ENCODE results near the gene TMSB4X.
"Not testable (repeated sequence)": the region's sequence is repeated elsewhere in the genome, so short reads cannot be mapped to it uniquely, and the experiment has no call there.

Gene TMSB4X

GRCh38 chrX:12976819-12977732 is 2.2 kb downstream of the TMSB4X start:
- FAIRE-seq, result not testable (repeated sequence)

DNA sequence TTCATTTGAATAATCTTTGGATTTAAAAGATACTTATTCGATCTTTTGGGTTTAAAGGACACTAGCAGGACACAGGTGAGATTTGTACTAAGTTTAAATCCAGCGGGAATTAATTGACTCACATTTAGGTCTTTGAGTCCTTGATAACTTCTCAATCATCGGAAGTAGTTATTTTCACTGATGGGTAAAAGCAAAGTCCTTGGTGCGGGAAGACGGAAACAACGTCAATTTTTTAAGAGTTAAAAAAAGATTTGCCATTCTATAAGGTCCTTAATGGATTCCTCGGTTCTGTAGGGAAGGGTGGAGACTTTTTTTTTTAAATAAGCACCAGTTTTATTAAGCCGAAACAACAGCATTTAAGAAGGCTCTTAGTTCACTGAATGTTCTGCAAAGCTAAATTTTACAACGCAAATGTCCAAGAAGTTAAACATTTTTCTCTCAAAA is 2.9 kb downstream of the TMSB4X start:
- FAIRE-seq, result no peak

GRCh38 chrX:12978205-12979025 is 3.5 kb downstream of the TMSB4X start:
- no peak for FAIRE-seq

DNA sequence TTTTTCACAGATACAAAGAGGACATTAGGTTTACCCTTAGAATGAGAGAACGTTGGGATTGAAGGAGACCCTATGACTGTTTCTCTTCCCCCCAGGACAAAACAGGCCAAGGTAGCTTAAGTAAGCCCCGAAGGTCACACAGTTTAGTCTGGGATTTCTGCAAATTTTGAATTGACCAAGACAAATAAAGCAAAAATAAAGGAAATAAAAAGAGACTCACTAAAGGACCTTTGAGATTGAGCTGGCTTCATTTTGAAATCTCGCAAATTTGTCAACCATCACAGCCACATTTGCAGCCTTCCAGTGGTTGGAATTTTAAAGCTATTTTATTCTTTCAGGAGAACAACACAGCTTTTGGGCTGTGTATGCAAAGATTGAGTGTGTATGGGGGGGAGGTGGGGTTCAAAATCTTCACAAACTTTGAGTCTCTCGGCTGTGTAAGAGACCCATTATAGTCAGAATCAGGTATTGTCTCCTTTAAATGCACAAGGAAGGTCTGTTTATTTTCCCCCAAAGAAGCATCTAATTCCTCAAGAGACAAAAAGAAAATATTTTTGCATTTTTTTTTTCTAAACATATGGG is 4.2 kb downstream of the TMSB4X start:
- FAIRE-seq, result no peak

DNA sequence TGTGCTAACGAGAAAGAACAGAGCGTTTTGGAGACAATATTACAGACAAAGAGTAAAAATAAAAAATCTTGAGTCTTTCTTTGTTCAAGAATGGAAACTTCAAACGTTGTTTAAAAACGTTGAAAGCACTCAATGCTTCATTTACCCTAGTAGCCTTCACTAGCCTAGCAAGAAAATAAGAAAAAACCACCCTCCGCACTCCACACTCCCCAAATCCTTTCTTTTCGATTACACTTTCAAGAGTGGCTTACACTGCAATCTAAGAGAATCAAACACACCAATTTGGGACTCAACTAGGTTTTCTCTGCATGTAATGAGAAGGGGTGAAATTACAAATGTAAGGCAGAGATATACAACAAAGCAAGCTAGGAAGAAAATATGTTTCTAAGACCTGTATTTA is 4.7 kb downstream of the TMSB4X start:
- no peak for FAIRE-seq

DNA sequence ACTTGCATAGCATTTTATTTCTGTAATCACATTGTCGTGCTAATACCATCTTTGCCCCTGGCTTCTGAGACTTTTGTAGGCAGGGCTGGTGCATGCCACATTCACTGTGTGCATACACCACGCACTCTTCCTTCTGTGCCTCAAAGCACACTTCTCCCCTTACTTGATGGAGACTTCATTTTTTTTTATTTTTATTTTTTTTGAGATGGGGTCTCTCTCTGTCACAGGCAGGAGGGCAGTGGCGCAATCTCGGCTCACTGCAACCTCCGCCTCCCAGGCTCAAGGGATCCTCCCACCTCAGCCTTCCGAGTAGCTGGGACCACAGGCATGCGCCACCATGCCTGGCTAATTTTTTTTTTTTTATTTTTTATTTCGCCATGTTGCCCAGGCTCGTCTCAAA is 5.1 kb downstream of the TMSB4X start:
- not testable (repeated sequence) for FAIRE-seq

GRCh38 chrX:12981880-12982279 is 7.0 kb downstream of the TMSB4X start:
- FAIRE-seq, result no peak

- no peak for FAIRE-seq
These were observed 9.9 kb downstream of the TMSB4X start for GRCh38 chrX:12984603-12985319.

- no peak for FAIRE-seq
These were observed 10.4 kb downstream of the TMSB4X start for GRCh38 chrX:12985331-12985730.

DNA sequence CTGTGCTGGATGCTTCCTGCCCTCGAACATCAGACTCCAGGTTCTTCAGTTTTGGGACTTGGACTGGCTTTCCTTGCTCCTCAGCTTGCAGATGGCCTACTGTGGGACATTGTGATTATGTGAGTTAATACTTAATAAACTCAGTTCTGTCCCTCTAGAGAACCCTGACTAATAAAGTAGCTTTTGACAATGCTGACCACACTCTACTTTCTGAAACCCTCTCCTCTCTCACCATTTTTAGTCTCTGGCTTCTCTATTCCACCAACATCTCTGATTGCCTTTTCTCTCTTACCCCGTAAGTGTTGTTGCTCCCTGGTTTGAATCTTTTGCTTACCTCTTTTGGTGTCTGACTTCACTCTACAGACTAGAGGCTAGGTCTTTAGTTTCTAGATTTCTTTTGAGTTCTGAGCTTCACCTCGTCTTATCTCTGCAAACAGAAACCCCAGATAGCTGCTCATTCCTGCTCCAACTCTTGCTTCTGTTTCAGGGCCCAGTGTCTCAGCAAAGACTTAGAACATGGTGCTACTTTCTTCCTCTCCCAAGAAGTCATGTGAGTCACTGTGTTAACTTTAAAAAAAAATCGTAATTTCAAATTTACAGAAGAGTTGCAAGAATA is 11.4 kb downstream of the TMSB4X start:
- FAIRE-seq, result no peak

DNA sequence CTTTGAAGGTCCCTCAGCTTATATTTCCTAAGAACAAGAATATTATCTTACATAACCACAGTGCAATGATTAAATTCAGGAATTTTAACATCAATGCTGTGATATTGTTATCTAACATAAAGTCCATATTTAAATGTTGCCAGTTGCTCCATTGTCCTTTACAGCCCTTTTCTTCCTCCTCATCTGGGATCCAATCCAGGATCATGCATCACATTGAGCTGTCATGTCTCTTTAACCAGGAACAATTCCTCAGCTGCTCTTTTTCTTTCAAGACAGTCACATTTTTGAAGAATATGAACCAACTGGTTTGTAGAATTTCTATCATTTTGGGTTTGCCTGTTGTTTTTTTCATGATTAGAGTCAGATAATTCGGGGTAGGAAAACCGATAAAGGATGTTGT is 12.0 kb downstream of the TMSB4X start:
- no peak for FAIRE-seq

- FAIRE-seq, result no peak
These were observed 12.4 kb downstream of the TMSB4X start for GRCh38 chrX:12987340-12987739.

- no peak for FAIRE-seq
These were observed 13.1 kb downstream of the TMSB4X start for GRCh38 chrX:12987900-12988594.

GRCh38 chrX:12988797-12989196 is 13.9 kb downstream of the TMSB4X start:
- no peak for FAIRE-seq

DNA sequence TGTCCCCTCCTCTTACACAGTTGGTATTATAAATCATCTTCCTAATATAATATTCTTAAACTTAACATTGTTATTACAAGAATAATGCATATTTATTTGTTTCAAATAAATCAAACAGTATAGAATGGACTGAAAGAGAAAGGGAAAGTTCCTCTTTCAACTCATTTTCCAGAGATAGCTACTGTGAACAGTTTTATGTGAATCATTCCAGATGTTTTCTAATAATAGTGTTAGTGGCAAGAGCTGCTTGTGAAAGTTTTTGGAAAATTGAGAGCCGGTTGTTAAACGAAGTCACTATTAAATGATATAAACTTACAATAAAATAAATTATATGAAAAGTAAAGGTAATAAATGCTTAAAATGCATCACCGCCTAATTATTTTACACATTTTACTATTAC is 14.6 kb downstream of the TMSB4X start:
- FAIRE-seq, result no peak

DNA sequence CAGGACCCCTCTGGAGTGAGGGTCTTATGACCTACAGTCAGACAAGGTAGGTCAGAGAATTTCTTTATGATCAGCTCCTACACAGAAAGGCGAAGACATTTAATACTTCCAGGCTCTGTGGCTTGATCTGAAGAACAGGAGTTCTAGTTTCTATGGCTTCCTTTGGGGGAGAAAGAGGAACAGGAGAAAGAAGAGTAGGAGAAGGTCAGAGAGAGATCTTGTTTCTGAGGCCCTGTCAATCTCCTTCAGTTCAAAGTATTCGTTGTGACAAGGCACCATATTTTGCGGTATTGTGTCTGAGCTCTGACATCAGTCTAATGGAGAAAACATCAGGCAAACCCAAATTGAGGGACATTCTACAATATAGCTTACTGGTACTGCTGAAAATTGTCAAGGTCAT is 16.7 kb downstream of the TMSB4X start:
- no peak for FAIRE-seq

GRCh38 chrX:12992544-12993118 is 17.7 kb downstream of the TMSB4X start:
- FAIRE-seq, result no peak

GRCh38 chrX:12993826-12994225 is 18.9 kb downstream of the TMSB4X start:
- no peak for FAIRE-seq

- no peak for FAIRE-seq
These were observed 19.4 kb downstream of the TMSB4X start for GRCh38 chrX:12994321-12994720.

- no peak for FAIRE-seq
These were observed 22.1 kb downstream of the TMSB4X start for GRCh38 chrX:12996934-12997435.
